ENCODE data around the gene ADD1.

Gene ADD1

DNA sequence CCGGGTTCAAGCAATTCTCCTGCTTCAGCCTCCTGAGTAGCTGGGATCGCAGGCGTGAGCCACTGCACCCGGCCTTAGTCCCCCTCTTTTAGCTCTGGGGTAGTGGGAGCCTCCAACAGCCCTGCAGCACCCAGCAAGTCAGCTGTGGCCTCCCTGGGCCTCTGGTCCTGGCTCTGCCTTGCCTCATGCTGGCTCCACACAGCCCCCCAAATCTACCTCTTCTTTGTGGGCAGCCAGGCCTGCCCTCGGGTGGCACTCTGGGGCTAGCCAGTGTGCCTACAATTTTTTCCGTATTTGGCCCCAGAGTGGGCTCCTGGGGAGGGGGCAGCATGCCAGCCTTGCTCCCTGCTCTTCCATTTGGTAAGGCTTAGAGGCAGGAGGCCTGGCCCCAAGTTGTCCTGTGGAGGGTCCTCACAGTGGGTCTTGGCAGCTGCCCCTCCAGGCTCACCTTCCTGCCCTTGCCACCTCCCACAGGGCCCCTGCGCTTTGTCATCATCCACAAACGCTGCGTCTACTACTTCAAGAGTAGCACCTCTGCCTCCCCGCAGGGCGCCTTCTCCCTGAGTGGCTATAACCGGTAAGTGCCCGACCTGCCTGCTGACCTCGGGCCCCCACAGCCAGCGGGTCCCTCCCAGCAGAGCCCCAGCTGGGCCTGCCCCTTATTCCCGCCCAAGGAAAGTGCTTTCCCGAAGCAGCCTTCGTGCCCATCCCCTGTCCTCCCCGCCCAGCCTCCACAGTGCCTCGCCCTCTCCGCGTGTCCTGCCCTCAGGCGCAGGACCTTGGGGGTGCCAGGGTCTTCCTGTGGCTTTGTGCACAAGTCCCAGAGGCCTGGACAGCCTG, 21.0 kb upstream of the ADD1 start:
- DNase-seq (ENCODE audit: low read depth), result no peak

DNA sequence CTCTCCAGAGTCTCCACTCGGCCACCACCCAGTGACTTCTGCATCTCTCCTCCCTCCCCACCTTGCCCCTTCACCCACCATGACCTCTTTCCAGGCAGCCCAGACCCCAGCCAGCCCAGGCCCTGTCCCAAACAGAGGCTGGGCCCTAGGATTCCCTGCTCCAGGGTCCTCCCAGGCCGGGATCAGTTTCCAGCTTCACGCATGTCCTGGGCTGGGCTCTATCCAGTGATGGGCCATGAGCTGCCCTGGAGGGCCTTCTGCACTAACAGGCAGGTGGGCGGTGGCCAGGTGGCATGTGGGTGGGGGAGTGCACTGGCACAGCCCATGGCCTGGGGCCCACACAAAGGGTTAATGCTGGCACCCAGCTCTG, 20.4 kb upstream of the ADD1 start:
- no peak for DNase-seq (ENCODE audit: low read depth)

DNA sequence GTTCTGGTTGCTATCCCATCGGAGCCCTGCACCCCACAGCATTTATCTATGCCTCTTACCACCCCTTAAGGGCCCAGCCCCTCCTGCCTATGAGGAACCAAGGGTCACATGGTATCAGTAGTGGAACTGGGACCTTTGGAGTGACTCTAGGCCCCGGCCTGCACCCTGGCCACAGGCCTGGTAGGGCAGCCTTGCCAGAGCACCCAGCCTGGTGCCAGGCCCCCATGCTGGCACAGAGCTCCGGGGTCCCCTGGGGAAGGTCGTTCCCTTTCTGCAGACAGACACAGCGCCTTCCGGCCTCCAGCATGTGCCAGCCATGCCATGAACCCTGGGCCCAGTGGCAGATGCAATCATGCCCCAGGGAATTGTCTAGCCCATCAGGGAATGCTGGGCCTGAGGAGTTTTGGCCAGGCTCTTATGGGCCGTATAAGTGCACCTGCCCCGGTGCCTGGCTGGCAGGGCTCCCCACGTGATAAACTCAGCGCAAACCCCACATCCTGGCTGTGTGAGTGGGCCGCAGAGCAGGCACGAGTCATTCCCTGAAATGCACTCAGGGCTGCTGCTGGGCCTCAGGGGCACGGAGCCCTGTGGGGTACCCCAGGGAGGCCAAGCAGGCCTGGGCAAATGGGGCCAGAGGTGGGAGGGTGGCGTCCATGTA, 19.8 kb upstream of the ADD1 start:
- no peak for DNase-seq (ENCODE audit: low read depth)

DNA sequence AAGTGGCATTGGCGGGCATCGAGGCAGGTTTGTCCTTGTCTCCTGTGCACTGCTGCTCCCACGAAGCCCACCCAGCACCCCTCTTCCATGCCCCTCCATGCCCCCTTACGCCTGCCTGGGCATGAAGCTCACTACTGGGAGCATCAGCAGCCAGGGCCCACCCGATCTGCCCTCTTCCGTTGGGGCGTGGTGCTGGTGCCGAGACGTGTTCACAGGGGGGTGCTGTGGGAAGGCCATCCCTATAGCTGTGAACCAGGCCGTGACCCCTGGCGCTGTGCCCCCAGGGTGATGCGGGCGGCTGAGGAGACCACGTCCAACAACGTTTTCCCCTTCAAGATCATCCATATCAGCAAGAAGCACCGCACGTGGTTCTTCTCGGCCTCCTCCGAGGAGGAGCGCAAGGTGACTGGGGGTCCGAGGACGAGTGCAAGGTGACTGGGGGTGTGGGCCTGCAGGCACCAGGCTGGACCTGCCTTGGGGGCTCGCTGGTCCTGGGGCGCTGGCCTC, 19.3 kb upstream of the ADD1 start:
- DNase-seq (ENCODE audit: low read depth), result no peak

DNA sequence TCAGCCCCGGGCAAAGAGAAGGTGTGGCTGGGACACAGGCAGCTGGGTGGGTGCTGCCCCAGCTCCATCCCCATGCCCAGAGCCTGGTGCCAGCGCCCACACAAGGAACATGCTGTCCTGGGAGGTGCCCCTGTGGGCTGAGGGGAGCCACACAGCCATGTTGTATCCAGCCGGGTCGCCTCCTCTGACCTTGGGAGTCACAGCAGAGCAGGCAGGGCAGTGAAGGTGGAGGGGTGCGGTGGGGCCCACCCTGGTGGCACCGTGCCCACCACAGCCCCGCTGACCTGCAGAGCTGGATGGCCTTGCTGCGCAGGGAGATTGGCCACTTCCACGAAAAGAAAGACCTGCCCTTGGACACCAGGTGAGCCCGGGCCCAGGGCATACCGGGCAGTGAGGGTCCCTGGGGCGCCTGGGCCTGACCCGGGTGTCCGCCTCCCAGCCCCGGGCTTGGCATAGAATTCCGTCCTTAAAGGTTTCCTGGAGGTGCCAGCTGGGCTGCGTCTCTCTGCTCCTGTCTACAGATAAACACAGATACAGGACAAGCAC, 18.7 kb upstream of the ADD1 start:
- DNase-seq (ENCODE audit: low read depth), result no peak

DNA sequence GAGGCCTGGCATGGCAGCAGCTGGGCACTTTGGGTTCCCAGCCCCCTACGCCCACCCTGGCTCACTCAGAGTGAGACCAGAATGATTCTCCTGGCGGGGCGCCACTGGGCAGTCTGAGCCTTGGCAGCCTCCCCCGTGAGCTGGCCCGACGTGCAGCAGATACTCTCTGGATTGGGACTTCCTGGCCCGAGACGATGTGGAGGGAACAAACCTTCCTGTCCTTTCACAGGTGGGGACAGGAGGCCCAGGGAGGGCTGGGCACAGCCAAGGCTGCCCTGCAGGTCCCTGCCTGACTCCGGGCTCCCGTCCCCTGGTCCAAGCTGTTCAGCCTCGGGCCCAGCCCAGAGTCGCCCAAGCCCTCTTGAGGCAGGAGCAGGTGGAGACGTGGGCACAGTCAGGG, 17.9 kb upstream of the ADD1 start:
- DNase-seq (ENCODE audit: low read depth), result no peak

DNA sequence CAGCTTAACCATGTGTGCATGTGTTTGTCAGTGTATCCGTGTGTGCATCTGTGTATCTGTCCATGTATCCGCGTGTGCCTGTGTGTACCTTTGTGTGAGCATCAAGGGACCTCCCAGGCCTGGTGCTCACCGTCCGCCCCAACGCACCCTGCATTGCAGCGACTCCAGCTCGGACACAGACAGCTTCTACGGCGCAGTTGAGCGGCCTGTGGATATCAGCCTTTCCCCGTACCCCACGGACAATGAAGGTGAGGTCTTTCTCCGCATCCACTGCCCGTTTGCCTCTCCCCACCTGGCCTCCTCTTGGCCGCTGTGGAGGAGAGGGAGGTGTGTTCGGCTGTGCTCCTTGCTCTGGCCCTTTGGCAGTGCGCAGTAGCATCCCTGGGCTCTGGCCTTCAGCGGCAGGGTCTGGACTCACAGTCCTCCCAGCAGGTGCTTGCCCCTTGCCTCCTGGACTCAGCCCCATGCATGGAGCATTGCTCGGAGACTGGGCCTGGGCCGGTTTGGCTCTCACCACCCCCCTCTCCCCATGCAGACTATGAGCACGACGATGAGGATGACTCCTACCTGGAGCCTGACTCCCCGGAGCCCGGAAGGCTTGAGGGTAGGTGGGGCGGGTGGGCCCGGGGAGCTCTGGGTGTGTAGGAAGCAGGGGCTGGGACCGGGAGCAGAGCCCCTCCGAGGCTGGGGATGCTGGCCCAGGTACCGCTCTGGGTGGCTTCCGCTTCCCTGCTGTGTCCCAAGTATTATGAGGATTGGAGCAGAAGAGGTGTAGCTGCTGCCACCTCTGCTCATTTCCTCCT, 16.4 kb upstream of the ADD1 start:
- DNase-seq (ENCODE audit: low read depth), result no peak

DNA sequence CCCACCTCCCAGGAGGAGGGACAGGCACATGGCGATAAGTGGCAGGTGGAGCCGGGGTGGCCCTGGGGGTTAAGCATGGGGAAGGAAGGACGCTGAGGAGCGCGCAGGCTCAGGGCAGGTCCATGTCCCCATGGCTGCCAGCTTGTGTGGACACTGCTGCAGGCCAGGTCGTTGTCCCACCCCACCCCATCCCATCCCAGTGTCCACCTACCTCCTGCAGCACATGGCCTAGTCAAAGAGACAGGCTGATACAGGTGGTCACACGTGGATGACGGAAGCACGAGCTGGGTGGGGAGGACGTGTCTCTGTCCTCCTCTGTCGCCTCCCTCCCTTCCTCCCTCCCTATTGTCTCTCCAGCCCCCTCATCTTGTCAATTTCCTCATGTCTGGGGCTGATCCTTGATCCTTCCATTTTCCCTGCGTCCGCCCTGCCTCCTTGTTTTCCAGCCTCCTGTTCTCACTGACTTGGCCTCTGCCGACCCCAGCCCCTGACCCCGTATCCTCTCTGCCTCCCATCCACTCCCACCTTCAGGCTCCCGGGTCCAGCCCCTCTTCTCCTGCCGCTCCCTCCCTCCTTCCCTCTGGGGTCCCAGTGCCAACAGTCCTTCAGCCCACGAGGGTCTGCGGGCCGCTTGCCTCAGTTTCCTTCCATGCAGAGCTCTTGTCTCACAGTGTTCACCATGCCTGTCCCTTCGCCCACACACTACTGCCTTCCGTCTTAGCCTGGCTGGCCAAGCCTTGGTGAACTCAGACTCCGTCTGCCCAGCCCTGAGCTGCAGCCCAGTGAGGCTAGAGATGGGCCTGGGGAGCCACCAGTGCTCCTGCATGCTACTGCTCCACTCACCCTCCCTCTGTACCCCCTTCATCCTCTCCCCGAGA, 15.5 kb upstream of the ADD1 start:
- DNase-seq (ENCODE audit: low read depth), result no peak

DNA sequence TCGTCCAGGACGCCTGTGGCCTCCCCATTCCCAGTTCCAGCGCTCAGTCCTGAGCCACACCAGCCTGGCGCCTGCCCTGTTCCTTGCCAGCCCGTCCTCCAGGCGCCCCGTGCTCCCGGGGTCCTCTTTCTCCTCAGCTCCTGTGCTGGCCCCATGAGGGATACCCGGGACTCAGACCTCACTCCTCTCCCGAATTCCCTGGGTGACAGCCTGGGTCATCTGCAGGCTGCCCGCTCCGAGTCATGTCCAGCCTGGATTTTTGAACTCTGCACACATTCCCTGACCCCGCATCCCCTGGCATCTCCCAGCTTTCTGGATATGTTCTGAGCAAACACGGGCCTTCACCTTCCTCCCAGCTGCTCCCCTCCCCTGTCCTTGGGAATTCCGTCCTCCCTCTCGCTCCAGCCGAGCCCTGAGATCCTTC, 14.9 kb upstream of the ADD1 start:
- DNase-seq (ENCODE audit: low read depth), result no peak

DNA sequence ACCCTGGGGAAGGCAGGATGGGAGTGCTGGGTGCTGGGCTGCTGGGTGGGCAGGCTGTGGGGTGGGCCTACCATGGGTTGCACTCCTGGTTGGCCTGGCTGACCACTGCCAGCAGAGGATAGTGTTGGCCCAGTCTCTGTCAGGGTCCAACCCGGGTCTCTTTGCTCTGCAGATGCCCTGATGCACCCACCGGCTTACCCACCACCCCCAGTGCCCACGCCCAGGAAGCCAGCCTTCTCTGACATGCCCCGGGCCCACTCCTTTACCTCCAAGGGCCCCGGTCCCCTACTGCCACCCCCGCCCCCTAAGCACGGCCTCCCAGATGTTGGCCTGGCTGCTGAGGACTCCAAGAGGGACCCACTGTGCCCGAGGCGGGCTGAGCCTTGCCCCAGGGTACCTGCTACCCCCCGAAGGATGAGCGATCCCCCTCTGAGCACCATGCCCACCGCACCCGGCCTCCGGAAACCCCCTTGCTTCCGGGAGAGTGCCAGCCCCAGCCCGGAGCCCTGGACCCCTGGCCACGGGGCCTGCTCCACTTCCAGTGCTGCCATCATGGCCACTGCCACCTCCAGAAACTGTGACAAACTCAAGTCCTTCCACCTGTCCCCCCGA, 14.2 kb upstream of the ADD1 start:
- DNase-seq (ENCODE audit: low read depth), result no peak

DNA sequence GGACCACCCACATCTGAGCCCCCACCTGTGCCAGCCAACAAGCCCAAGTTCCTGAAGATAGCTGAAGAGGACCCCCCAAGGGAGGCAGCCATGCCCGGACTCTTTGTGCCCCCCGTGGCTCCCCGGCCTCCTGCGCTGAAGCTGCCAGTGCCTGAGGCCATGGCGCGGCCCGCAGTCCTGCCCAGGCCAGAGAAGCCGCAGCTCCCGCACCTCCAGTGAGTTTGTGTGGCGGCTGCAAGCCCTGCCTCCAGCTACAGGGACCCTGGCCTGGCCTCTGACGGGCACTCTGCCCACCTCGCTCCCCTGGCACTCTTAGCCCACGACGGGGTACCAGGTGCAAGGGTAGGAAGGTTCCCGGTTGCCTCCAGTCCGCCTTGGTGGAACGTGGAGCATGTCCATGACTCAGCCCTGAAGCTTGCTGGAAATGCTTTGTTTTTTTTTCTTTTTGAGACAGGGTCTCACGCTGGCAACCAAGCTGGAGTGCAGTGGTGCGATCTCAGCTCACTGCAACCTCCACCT, 13.7 kb upstream of the ADD1 start:
- DNase-seq (ENCODE audit: low read depth), result no peak

DNA sequence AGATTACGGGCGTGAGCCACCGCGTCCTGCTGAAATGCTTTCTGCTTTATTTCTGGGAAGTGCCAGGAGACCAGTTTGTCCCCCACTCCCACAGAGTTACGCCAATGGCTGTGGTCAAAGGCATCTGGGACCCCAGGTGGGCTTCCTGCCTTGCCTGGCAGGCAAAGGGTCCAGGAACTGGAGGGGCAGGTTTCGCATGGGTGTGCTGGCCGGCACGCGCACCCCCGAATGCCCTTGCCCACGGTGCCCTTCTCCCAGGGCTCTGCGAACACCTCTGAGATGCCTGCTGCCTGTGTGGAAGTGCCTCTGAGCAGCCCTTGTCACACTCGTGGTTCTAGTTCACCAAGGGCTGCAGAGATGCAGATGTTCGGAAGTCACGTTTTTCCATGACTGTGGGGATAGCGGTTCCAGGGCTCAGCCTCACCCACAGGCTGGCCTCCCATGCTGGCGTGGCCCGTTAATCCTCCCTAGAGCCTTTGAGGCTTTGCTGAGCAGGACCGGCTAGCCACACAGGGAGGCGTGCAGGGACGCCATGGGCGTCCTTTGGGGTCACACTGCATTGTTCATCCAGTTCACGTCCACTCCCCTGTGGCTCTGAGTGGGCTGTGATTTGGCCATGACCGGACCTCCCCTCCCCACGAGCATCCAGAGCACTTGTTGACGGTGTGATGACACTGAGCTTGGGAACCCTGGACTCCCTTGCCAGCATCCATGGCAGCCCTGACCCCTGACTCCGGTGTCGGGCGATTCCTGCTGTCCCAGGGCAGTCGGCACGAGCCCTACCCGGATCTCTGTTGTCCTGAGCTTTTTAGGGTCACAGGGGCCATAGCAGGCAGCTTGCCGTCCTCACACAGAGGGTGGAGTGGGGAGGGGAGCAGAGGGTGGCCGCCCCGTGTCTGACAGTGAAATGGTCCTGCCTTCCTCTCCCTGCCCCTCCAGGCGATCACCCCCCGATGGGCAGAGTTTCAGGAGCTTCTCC, 12.7 kb upstream of the ADD1 start:
- no peak for DNase-seq (ENCODE audit: low read depth)

DNA sequence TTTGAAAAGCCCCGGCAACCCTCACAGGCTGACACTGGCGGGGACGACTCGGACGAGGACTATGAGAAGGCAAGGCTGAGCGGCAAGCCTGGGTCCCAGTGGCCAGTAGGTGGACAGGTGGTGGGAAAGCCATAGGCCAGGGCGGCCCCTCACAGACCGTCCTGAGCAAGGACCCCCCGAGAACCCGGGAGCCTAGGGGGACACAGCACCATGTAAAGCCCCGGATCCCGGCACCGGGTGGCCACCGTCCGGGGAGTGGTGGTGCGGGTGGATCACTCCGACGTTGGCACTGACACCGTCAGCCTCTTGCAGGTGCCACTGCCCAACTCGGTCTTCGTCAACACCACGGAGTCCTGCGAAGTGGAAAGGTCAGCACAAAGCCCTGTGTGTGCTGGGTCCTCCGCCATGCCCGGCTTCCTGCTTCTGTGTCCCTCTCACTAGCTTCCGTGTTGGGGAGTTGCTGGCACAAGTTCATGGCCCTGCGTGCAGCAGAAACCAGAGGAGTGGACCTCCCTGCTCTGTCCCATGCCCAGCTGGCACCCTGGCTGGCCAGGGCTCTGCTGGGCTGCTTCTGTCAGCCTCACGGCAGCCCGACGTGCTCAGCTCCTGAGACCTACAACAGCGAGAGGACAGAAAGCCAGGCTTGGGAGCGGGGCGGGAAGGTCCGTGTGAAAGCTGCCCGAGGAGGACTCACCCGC, 11.9 kb upstream of the ADD1 start:
- no peak for DNase-seq (ENCODE audit: low read depth)

DNA sequence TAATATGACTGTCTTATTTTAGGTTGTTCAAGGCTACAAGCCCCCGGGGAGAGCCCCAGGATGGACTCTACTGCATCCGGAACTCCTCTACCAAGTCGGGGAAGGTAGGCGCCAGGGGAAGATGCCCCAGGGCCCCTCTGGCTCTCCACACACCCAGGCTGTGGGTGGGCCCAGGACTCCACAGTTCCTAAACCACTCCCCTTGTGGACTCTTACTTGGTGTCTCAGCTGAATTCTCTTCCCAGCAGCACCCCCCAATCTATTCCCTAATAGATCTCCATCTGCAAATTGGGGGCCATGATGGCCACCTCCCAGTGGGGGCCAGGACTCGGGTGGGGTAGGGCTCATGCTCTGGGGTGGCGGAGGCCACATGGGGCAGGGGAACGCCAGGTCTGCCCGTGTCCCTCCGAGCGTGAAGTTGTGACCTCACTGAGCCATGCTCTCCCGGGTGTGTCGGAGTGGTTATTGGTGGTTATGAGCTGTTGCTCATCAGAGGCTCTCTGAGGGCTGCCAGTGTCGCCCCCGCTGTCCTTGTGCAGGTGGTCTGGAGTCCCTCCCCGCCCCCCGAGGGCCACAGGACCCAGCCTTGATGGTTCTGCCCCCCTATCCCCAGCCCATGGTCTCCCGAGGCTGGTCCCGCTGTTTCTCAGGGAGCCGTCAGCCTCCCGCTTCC, 11.2 kb upstream of the ADD1 start:
- no peak for DNase-seq (ENCODE audit: low read depth)

DNA sequence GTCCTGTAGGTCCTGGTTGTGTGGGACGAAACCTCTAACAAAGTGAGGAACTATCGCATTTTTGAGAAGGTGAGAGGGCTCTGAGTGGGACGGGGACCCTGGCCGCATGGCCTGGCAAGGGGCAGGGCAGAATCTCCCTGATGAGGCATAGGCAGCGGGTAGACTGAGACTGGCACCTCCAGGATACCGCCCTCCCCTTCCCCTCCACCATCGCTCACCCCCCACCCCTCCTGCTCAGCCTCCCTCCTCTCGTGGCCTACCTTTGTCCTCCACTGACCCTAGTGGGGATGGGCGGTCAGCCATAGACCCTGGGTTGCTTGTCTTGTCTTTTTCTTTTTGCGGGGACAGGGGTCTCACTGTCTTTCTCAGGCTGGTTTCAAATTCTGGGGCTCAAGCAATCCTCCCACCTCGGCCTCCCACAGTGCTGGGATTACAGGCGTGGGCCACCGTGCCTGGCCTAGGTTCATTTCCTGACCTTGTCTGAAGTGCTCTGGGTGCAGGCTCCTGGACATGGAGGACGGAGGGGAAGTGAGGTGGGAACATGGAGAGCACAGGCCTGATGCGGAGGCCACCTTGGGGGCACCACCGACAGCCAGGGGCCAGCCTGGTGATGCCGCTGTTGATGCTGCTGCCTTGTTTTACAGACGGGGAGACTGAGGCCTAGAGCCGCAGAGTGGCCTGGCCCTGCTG, 10.5 kb upstream of the ADD1 start:
- no peak for DNase-seq (ENCODE audit: low read depth)

DNA sequence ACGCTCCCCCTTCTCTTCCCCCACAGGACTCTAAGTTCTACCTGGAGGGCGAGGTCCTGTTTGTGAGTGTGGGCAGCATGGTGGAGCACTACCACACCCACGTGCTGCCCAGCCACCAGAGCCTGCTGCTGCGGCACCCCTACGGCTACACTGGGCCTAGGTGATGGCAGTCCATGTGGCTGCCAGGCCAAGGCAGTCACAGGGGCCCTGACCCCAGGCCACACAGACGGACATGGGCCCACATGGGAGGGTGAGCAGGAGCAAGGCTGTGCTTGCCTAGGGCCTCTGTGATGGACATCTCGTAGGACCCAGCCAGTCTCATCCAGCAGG, 10.0 kb upstream of the ADD1 start:
- DNase-seq (ENCODE audit: low read depth), result no peak

DNA sequence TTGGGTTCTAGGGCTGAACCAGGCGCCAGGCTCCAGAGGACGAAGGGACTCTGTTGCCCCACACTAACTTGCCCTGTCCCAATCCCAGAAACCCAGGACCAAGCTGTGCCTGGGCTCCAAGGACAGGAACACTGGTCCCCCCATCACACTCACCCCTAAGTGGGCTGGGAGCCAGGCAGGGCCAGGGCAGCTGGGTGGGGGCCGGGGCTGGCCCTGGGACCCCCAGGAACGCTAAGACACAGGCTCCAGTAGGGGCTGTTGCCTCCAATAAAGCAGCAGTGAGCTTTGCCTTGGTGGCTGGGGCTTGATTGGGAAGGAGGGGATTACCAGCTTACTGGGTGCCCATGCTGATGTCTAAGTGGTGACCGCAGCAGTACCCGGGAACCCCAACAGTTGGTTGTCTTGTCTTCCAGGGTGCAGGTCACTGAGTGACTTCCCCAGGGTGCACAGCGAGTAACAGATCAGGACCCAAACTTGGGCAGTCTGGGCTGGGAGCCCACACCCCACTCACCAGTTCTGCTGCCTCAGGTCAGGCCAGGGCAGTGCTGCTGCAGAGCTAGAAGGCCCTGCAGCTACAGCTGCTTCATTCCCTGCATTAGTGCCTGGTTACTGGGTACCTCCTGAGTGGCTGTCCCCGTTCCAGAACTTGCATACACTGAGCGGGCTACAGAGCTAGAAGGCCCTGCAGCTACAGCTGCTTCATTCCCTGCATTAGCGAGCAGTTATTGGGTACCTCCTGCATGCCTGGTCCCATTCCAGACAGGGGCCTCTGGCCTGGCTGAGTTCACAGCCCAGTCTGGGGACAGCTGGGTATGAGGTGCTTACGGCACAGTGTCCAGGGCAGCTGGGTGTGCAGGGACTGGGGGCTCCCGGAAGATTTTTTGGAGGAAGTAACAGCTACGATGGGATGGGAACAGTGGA, 9.4 kb upstream of the ADD1 start:
- DNase-seq (ENCODE audit: low read depth), result no peak

All from activated T-cell treated with anti-CD3 and anti-CD28 coated beads for 48 hours (primary cell).